ENCODE data around the gene NADK.

NADK gene

GRCh38 chr1:1788136-1788535, 9.9 kb upstream of the NADK start:
- DNase-seq (ENCODE audit: low read depth): no peak
- H3K4me3 ChIP-seq (ENCODE audit: low read depth, low read length): no peak overlapping the region

GRCh38 chr1:1786836-1787605, 8.8 kb upstream of the NADK start:
- DNase-seq (ENCODE audit: low read depth): no peak
- no peak overlapping the region for H3K4me3 ChIP-seq (ENCODE audit: low read depth, low read length)

- DNase-seq (ENCODE audit: low read depth): no peak
- no peak overlapping the region for H3K4me3 ChIP-seq (ENCODE audit: low read depth, low read length)
These were observed 7.4 kb upstream of the NADK start for GRCh38 chr1:1785666-1786065.

GRCh38 chr1:1784933-1785332, 6.7 kb upstream of the NADK start:
- no peak for DNase-seq (ENCODE audit: low read depth)
- H3K4me3 ChIP-seq (ENCODE audit: low read depth, low read length): no peak overlapping the region

GRCh38 chr1:1783320-1783719, 5.0 kb upstream of the NADK start:
- no peak overlapping the region for H3K4me3 ChIP-seq (ENCODE audit: low read depth, low read length)
- DNase-seq (ENCODE audit: low read depth): no peak

DNA sequence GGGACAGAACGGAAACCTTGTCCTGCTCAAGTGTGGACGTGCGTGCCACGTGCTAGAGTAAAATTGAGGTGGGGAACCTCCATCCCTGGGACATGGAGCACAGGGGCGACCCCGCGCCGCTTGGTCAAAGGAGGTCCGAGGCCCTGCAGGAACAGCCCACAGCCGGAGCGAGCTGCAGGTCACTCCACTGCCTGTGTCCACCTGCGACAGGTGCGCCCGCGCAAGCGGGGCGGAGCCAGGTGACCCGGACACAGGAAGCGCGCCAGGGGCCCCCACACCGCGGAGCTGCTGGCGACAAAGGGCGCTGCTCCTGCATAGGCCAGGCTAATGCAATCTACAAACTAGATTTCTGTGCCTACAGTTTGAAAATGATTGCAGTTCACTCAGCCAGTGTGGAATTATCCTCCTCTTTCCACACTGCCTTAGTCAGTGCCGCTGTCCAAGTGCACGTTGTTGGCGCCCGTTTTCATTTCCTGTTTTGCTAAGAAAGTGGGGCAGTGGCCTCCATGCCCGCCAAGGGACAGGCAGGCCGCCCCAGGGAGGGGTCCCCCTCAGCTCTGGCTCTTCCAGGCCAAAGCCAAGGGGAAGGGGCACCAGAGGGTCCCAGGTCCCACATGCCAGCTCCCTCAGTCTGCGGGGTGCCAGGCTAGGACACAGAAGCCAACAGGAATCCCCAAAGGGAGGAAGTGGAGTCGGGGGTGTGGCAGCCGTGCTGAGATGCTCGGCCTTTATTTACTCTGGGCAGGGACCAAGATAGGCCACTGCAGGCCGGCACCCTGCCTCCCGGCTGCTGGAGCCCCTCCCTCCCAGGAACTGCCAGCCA, 4.3 kb upstream of the NADK start:
- H3K4me3 ChIP-seq (ENCODE audit: low read depth, low read length): peak overlapping the region; percentile 22
- no peak for DNase-seq (ENCODE audit: low read depth)

DNA sequence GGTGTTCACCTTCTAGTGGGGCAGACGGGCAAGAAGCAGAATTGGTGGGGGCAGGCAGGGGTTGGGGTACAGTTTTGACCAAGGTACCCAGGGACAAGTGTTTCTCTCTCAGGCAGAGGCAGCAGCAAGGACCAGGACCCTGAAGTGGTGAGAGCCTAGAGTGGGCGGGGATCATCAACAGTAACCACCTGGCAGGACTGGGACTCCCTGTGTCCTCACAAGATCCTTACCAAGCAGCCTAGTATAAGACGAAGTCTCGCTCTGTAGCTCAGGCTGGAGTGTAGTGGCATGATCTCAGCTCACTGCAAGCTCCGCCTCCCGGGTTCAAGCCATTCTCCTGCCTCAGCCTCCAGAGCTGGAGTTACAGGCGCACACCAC, 3.2 kb upstream of the NADK start:
- no peak for DNase-seq (ENCODE audit: low read depth)

GRCh38 chr1:1780598-1781525, 2.6 kb upstream of the NADK start:
- no peak overlapping the region for H3K4me3 ChIP-seq (ENCODE audit: low read depth, low read length)
- DNase-seq (ENCODE audit: low read depth): no peak

More for the DNA sequence above, 3.2 kb upstream of the NADK start:
- H3K4me3 ChIP-seq (ENCODE audit: low read depth, low read length): no peak overlapping the region

- no peak for DNase-seq (ENCODE audit: low read depth)
- no peak overlapping the region for H3K4me3 ChIP-seq (ENCODE audit: low read depth, low read length)
These were observed 1.7 kb upstream of the NADK start for GRCh38 chr1:1779691-1780597.

- no peak for DNase-seq (ENCODE audit: low read depth)
- no peak overlapping the region for H3K4me3 ChIP-seq (ENCODE audit: low read depth, low read length)
These were observed 1.0 kb upstream of the NADK start for GRCh38 chr1:1779320-1779675.

DNA sequence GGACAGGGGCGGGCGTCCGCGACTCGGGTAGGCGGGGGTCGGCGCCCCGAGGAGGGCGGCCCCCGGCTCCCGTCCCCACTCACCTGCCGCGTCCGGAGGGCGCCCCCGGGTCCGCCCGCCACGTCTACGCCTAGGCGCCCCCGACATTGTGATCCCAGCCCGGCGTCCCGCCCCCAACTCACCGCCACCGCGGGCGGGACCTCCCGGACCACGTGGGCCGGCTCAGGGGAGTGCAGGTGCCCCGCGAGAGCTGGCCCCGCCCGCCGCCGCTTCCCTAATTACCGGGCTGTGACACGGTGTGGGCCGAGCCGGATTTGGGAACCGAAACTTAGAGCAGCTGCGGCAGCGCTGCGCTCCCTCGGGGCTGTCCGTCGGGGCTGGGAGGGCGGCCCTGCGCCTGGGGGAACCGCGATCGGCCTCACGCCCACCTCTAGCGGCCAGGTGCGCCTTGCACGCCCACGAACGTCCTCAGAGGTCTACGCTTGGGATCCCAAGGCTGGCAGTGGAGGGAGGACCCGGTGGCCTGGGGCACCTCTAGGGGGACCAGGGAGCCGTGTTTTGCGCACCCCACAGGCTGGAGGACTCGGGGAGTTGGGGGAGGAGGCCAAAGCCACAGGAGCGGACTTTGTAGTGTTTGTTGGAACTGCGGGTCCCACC, 521 bp upstream of the NADK start:
- DNase-seq (ENCODE audit: low read depth): no peak
- H3K4me3 ChIP-seq (ENCODE audit: low read depth, low read length): peak overlapping the region; percentile 81

DNA sequence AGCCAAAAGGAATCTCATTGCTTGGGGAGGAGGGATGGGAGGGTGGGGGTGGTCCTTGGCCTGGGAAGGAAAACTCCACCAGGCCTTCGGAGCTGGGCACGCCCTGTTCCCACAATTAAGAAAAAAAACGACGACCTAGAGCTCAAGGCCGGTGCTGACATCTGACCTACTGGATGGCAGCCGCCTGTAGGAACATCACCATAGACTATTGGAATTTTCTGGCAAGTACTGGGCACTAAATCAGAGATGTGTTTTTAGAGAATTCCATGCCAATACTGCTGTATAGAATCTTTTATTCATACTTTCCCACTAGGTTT, 729 bp downstream of the NADK start:
- no peak for DNase-seq (ENCODE audit: low read depth)
- H3K4me3 ChIP-seq (ENCODE audit: low read depth, low read length): peak overlapping the region; percentile 81

- H3K4me3 ChIP-seq (ENCODE audit: low read depth, low read length): peak overlapping the region; percentile 81
- no peak for DNase-seq (ENCODE audit: low read depth)
These were observed 1.3 kb downstream of the NADK start for GRCh38 chr1:1776672-1777582.

- H3K4me3 ChIP-seq (ENCODE audit: low read depth, low read length): no peak overlapping the region
- no peak for DNase-seq (ENCODE audit: low read depth)
These were observed 2.7 kb downstream of the NADK start for GRCh38 chr1:1775327-1776226.

- no peak overlapping the region for H3K4me3 ChIP-seq (ENCODE audit: low read depth, low read length)
These were observed 4.4 kb downstream of the NADK start for GRCh38 chr1:1773874-1774273.

DNA sequence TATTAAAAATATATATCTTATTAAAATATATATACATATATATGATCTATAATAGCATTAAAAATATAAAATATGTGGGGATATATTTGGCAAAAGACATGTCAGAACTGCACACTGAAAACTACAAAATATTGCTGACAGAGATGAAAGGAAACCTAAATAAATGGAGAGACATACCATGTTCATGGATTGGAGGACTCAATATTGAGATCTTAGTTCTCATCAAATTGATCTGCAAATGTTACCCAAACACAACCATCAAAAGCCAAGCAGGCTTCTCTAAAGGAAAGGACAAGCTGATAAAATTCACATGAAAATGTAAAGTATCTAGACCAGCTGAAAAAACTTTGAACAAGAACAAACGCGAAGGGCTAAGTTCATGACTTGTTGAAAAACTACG, 7.2 kb downstream of the NADK start:
- no peak overlapping the region for H3K4me3 ChIP-seq (ENCODE audit: low read depth, low read length)
- no peak for DNase-seq (ENCODE audit: low read depth)

More at GRCh38 chr1:1773874-1774273, 4.4 kb downstream of the NADK start:
- no peak for DNase-seq (ENCODE audit: low read depth)

GRCh38 chr1:1770102-1770501, 8.2 kb downstream of the NADK start:
- DNase-seq (ENCODE audit: low read depth): no peak
- no peak overlapping the region for H3K4me3 ChIP-seq (ENCODE audit: low read depth, low read length)

Measured in skeletal muscle cell (primary cell).